ENCODE data around the gene SLC1A2. TPM values are rescaled to one million over a fixed set of nuclear protein-coding genes. Genes with fewer than 3 reads are reported as not detected.

The SLC1A2 gene
- total RNA-seq, 2 donors from 2014 or later: 0.54 to 0.78 TPM

- Histone ChIP-seq H3K36me3 (no peaks in the 10 kb centered on the region), H3K4me3 (no peak overlapping the region), H3K27me3 (replicated peaks; ENCODE audit: insufficient read depth) (no peaks in the 10 kb centered on the region), H3K9me3 (no peaks in the 10 kb centered on the region), H3K4me1 (ENCODE audit: control insufficient read depth in 1 of 2, low read depth in 2 of 2) (peaks cover 0 to 31% of the 10 kb centered on the region in 2 donors), H3K27ac (peak overlapping the region; percentile 71 to 76)
- ATAC-seq (ENCODE audit: insufficient number of reproducible peaks, low FRiP score, low read depth) (no peak), DNase-seq (ENCODE audit: low spot score) (no peak)
- TF ChIP-seq, protein P1, sequence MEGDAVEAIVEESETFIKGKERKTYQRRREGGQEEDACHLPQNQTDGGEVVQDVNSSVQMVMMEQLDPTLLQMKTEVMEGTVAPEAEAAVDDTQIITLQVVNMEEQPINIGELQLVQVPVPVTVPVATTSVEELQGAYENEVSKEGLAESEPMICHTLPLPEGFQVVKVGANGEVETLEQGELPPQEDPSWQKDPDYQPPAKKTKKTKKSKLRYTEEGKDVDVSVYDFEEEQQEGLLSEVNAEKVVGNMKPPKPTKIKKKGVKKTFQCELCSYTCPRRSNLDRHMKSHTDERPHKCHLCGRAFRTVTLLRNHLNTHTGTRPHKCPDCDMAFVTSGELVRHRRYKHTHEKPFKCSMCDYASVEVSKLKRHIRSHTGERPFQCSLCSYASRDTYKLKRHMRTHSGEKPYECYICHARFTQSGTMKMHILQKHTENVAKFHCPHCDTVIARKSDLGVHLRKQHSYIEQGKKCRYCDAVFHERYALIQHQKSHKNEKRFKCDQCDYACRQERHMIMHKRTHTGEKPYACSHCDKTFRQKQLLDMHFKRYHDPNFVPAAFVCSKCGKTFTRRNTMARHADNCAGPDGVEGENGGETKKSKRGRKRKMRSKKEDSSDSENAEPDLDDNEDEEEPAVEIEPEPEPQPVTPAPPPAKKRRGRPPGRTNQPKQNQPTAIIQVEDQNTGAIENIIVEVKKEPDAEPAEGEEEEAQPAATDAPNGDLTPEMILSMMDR (IDR thresholded peaks at IDR 0.05): no peak
These were observed 137.0 kb downstream of the SLC1A2 start for GRCh38 chr11:35282221-35282882.

- no peaks in the 10 kb centered on the region for H3K27me3 ChIP-seq (replicated peaks; ENCODE audit: insufficient read depth)
- H3K4me1 ChIP-seq (ENCODE audit: control insufficient read depth in 1 of 2, low read depth in 2 of 2): peaks cover under 1 to 36% of the 10 kb centered on the region in 2 donors
- H3K36me3 ChIP-seq: no peaks in the 10 kb centered on the region
- H3K9me3 ChIP-seq: no peaks in the 10 kb centered on the region
- peak overlapping the region; percentile 71 to 76 for H3K27ac ChIP-seq
- TF ChIP-seq, protein P1 (IDR thresholded peaks at IDR 0.05): no peak
- ATAC-seq (ENCODE audit: insufficient number of reproducible peaks, low FRiP score, low read depth): peak; percentile 42
- DNase-seq (ENCODE audit: low spot score): no peak
- no peak overlapping the region for H3K4me3 ChIP-seq
These were observed 138.1 kb downstream of the SLC1A2 start for GRCh38 chr11:35281169-35281688.

DNA sequence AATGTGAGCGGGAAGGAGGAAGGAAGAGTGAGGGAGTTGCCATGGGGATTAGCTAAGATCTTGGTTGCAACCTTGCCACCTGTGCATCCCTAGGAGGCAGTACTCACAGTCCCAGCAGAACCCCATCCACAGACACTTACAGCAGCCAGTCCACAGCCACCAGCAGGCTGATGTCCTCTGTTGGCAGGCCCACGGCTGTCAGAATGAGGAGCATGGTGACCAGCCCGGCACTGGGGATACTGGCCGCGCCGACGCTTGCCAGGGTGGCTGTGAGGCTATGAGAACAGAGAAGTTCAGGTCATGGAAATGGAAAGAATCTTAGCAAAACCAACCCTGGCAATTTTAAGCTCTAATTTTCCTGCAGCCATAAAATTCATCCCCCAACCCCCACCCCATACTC lies 138.6 kb downstream of the SLC1A2 start:
- H3K27me3 ChIP-seq (replicated peaks; ENCODE audit: insufficient read depth): no peaks in the 10 kb centered on the region
- ATAC-seq (ENCODE audit: insufficient number of reproducible peaks, low FRiP score, low read depth) (no peak), DNase-seq (ENCODE audit: low spot score) (no peak)
- no peak overlapping the region for H3K4me3 ChIP-seq
- H3K27ac ChIP-seq: peak overlapping the region; percentile 71 to 76
- H3K9me3 ChIP-seq: no peaks in the 10 kb centered on the region
- TF ChIP-seq, protein P1 (IDR thresholded peaks at IDR 0.05): no peak
- no peaks in the 10 kb centered on the region for H3K36me3 ChIP-seq
- peaks cover 6 to 41% of the 10 kb centered on the region in 2 donors for H3K4me1 ChIP-seq (ENCODE audit: control insufficient read depth in 1 of 2, low read depth in 2 of 2)

GRCh38 chr11:35277827-35278226 lies 141.5 kb downstream of the SLC1A2 start:
- Histone ChIP-seq H3K27me3 (replicated peaks; ENCODE audit: insufficient read depth) (no peaks in the 10 kb centered on the region), H3K4me1 (ENCODE audit: control insufficient read depth in 1 of 2, low read depth in 2 of 2) (peaks cover 13 to 50% of the 10 kb centered on the region in 2 donors), H3K36me3 (no peaks in the 10 kb centered on the region), H3K4me3 (no peak overlapping the region), H3K27ac (no peak overlapping the region), H3K9me3 (no peaks in the 10 kb centered on the region)
- TF ChIP-seq, protein P1 (IDR thresholded peaks at IDR 0.05): no peak
- no peak for ATAC-seq (ENCODE audit: insufficient number of reproducible peaks, low FRiP score, low read depth)
- no peak for DNase-seq (ENCODE audit: low spot score)

DNA sequence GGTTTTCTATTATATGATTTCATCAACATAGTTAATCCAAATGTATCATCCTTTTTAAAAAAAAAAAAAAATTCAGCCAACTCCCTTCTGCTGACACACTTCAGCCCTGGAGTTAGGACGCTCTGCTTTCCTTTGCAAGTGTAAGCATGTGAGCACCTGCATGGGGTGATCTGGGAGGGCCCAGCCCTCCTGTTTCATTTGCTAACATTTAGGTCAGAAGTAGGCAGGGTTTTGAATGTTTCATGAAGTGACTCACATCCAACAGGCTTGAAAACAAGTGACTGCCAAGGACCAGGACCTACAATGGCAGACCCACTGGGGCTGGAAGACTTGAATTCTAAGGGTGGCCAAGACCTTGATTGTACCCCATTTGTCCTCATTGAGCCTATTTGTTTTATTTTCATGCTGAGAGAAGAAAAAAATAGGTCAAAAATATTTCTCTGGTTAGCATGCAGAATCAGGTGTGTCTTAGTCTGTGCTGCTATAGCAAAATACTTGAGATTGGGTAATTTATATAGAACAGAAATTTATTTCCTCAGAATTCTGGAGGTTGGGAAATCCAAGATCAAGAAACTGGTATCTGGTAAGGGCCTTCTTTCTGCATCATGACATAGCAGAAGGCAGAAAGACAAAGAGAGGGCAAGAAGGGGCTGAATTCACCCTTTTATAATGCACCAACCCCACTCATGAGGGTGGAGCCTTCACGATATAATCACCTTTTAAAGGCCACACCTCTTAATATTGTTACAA lies 142.8 kb downstream of the SLC1A2 start:
- Histone ChIP-seq H3K36me3 (no peaks in the 10 kb centered on the region), H3K27ac (peak overlapping the region; percentile 27 to 74), H3K27me3 (replicated peaks; ENCODE audit: insufficient read depth) (no peaks in the 10 kb centered on the region), H3K4me1 (ENCODE audit: control insufficient read depth in 1 of 2, low read depth in 2 of 2) (peaks cover 13 to 38% of the 10 kb centered on the region in 2 donors), H3K4me3 (no peak overlapping the region), H3K9me3 (no peaks in the 10 kb centered on the region)
- ATAC-seq (ENCODE audit: insufficient number of reproducible peaks, low FRiP score, low read depth) (no peak), DNase-seq (ENCODE audit: low spot score) (no peak)
- TF ChIP-seq, protein P1 (IDR thresholded peaks at IDR 0.05): no peak
